ENCODE measurements around the gene GLIPR2.
"Not testable (repeated sequence)": the region's sequence is repeated elsewhere in the genome, so short reads cannot be mapped to it uniquely, and the experiment has no call there.

Gene GLIPR2

DNA sequence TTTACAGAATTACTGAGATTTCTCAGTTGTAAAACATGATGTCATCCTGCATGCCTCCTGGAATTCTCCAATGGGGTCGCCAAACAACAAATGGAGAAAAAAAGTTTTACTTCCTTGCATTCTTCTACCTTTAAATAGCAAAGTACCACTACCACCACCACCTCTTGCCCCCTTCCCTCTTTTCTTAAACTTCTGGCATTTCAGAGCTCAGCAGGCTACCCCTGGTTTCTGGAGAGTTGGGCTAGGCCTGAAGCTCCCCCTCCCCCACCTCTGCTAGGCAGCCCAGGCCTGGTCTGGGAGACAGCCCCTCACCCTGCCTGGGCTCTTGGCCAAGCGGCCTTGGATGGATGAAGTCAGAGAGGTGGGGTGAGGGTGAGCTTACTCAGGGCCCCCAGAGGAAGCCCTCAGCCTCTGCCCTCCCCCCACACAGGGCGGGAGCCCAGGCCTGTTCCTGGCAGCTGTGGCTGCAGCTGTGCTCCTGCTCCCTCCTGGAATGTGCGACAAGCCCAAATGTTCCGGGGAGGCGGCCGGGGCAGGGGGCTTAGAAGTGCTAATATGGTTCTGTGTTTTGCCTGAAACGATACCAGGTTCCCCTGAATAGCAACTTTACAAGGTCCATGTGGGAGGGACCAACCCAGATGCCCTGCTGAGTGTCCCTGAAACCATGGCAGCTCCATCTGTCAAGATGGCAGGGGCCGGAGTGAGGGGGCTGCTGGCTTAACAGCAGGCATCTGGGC lies 26.7 kb downstream of the GLIPR2 start:
- in situ Hi-C loops (cut with MboI; ENCODE audit: low sequenced_read_pairs): no loop called here

DNA sequence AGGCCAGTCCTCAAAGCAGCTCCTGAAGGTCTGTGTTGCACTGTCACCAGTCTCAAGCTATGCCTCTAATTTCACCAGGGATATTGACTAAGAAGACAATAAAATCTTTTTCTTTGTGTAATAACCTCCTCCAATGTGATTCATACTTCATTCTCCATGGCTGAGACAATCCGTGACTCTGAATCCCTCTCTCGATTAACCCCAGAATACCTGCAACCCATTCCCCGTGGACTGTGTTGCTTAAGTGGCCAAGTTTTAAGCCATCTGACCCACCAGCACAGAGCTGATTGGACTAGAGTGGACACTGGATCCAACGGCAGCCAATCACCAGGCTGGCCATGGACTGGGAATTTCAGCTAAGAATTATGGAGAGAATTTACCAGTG lies 27.2 kb downstream of the GLIPR2 start:
- in situ Hi-C loops (cut with MboI; ENCODE audit: low sequenced_read_pairs): no loop called here

DNA sequence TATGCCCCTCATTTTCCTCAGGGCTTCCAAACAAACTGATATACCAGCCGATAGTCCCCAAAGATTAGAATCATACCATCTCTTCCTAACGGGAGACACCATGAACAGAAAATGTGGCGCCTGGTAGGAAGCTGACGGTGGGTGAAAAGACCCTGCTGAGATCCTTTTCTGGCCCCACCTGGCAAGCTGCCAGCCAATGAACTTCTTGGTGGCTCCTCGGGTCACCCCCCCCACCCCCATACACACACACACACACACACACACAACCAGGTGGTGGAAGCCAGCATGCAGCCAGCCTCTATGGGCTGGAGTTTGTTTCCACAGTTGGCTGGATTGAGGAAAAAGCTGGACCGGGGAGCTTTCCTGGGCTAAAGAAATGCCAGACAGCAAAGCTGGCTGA lies 27.8 kb downstream of the GLIPR2 start:
- in situ Hi-C loops (cut with MboI; ENCODE audit: low sequenced_read_pairs): no loop called here

DNA sequence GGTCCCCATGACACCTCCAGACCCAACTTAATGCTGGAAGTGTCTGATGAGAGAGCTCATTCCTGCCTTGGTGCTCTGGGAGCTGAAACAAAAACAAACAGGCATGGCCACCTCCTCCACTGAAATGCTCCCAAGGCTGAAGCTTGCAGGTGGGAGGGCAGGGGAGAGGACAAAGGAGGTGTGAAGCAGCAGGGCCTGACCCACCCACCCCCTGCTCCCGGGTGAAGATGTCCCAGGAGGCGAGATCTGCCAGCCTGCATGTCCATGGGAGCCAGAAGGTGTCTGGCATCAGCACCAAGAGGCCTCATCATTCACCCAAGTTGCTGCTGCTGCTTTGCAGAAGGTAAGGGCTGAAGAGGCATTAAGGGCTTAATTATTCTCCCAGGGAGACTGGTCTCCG lies 28.5 kb downstream of the GLIPR2 start:
- in situ Hi-C loops (cut with MboI; ENCODE audit: low sequenced_read_pairs): no loop called here

DNA sequence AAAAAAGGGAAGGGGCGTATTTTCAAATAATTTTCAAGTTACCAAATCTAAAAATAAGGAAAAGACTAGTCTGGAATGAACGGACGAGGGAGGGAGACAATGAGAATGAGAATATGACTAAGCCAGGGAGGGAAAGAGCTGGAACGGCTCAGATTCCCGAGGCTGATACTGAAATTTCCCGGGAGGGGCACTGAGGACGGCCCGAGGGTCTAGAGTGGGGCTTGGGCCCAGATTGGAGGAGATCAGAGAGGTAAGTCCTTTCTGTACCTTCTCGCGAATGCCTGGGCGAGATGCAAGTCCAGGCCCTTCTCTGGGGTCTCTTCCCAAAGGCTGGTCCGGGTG lies 29.3 kb downstream of the GLIPR2 start:
- in situ Hi-C loops (cut with MboI; ENCODE audit: low sequenced_read_pairs): no loop called here

DNA sequence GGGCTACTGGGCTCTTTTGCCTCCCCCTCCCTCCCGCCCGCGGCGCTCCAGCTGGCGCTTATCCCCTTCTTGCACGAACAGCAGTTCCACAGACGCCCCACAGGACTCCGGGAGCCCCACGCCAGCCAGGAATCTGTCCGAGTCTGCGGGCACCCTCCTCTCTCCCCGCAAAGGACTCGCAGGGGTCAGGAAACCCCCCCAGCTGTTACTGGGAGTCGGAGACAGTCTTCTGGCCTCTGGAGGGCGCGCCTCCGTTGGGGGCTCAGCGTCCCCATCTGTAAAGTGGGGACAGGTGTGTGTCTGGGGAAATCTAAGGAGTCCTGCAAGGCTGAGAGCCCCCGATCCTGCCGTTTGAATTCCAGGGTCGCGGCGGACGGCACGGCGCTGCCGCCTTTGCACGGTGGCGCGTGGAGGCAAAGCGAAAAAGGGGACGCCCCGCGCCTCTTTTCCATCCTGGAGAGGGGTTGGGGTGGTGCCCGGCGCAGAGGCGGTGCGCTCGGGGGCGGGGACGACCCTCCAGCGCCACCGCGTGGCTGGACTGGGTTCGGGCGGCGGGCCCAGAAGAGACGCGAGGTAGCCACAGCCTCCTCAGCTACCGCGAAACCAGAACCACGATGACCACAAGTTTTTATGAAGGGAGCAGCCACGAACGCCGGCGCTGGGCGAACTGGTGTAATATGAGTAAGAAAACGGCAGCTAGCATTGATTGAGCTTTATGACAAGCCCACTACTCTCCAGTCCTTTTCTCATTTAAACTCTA lies 29.8 kb downstream of the GLIPR2 start:
- in situ Hi-C loops (cut with MboI; ENCODE audit: low sequenced_read_pairs): no loop called here

DNA sequence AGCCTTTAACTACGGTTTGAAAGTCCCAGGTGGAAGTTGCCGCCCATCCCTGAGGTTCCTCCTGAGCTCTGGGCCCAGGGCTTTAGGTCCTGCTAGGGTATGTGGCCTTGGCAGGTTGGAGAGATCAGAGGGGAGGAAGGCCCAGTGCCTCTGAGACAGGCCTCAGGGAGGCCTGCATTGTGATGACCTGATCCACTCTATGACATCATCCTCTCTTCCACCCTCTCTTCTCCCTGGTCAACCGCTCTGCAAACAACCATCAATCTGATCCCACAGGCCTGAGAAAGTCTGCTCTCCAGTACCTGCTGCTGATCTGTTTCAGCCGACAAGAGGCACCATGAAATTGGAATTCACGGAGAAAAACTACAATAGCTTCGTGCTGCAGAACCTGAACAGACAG lies 32.6 kb downstream of the GLIPR2 start, which contains the start of gene CCIN:
CCIN (plus strand) TSS at position 223 of the 400 bp plus-strand sequence; CDS start at position 338, 115 bp downstream.
- in situ Hi-C loops (cut with MboI; ENCODE audit: low sequenced_read_pairs): no loop called here

DNA sequence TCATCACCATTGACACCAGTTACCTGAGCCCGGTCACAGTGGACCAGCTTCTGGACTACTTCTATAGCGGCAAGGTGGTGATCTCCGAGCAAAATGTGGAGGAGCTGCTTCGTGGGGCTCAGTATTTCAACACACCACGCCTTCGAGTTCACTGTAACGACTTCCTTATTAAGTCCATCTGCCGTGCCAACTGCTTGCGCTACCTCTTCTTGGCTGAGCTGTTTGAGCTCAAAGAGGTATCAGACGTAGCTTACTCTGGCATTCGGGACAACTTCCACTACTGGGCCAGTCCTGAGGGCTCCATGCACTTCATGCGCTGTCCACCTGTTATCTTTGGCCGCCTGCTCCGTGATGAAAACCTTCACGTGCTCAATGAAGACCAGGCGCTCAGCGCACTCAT lies 33.2 kb downstream of the GLIPR2 start:
- in situ Hi-C loops (cut with MboI; ENCODE audit: low sequenced_read_pairs): no loop called here

DNA sequence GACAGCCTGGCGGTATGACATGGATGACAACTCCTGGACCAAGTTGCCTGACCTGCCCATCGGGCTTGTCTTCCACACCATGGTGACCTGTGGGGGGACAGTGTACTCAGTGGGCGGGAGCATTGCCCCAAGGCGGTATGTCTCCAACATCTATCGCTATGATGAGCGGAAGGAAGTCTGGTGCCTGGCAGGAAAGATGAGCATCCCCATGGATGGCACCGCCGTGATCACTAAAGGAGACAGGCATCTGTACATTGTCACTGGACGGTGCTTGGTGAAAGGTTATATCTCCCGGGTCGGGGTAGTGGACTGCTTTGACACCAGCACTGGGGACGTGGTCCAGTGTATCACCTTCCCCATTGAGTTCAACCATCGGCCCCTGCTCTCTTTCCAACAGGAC lies 34.0 kb downstream of the GLIPR2 start:
- in situ Hi-C loops (cut with MboI; ENCODE audit: low sequenced_read_pairs): no loop called here

DNA sequence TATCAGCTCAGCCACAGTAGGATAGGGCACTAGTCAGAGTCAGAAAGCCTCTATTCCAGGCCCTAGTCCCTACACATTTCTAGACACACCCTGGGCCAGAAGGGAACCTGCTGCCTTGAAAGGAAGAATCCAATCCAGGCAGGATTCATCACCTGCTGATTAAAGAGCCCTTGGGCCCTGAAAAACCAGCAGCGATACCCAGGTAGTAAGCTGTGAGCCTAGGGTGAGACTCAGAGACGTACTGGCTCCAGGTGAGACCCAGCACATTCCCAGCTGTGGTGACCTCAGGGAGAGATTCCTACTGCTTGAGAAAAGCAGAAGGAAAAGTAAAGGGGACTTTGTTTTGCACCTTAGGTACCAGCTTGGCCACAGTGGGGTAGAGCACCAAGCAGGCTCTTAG lies 37.3 kb downstream of the GLIPR2 start:
- in situ Hi-C loops (cut with MboI; ENCODE audit: low sequenced_read_pairs): no loop called here

DNA sequence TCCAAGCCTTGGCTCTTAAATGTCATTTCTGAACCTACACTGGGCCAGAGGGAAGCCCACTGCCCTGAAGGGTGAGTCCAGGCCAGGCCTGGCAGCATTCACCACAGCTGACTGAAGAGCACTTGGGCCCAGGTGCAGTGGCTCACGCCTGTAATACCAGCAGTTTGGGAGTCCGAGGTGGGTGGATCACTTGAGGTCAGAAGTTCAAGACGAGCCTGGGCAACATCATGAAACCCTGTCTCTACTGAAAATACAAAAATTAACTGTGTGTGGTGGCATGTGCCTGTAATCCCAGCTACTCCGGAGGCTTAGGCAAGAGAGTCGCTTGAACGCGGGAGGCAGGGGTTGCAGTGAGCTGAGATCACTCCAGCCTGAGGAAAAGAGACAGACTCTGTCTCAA lies 37.7 kb downstream of the GLIPR2 start:
- in situ Hi-C loops (cut with MboI; ENCODE audit: low sequenced_read_pairs): no loop called here

DNA sequence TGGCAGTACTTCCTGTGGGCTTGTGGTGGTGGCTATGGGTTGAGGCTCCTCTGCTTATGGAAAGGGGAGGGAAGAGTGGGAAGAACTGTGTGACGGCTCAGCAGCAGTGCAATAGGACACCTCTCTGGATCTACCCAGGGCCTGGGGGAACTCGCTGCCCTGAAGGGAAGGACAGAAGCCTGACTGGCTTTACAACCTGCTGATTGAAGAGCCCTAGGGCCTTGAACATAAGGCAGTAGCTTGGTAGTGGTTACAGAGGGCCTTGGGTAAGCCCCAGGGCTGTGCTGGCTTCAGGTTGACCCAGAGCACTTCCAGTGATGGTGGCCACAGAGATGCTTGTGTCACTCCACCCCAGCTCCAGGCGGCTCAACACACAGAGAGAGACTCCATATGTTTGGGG lies 38.2 kb downstream of the GLIPR2 start:
- in situ Hi-C loops (cut with MboI; ENCODE audit: low sequenced_read_pairs): no loop called here

DNA sequence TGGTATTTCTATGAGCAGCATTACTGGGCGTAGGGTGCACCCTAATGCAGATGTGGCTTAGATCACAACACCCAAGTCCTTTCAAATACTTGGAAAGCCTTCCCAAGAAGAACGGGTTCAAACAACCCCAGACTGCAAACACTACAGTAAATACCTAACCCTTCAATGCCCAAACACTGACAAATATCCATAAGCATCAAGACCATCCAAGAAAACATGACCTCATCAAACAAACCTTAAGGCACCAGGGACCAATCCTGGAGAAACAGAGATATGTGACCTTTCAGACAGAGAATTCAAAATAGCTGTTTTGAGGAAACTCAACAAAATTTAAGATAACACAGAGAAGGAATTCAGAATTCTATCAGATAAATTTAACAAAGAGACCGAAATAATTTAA lies 38.7 kb downstream of the GLIPR2 start:
- in situ Hi-C loops (cut with MboI; ENCODE audit: low sequenced_read_pairs): not testable (repeated sequence)

DNA sequence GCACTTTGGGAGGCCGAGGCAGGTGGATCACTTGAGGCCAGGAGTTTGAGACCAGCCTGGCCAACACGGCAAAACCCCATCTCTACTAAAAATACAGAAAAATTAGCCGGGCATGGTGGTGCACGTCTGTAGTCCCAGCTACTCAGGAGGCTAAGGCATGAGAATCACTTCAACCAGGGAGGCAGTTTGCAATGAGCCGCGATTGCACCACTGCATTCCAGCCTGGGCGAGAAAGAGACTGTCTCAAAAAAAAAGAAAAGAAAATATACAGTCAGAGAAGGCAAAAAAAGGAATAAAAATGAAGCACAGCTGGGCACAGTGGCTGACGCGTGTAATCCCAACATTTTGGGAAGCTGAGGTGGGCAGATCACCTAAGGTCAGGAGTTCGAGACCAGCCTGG lies 40.0 kb downstream of the GLIPR2 start:
- in situ Hi-C loops (cut with MboI; ENCODE audit: low sequenced_read_pairs): not testable (repeated sequence)

DNA sequence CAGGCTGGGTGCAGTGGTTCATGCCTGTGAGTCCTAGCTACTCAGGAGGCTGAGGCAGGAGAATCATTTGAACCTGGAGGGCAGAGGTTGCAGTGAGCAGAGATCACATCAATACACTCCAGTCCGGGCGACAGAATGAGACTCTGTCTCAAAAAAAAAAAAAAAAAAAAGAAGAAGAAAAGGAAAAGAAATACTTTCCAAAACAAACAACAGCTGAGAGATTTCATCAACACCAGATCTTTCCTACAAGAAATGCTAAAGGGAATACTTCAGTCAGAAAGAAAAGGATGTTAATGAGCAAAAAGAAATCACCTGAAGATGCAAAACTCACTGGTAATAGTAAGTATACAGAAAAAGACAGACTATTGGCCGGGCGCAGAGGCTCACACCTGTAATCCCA lies 41.0 kb downstream of the GLIPR2 start:
- in situ Hi-C loops (cut with MboI; ENCODE audit: low sequenced_read_pairs): no loop called here

DNA sequence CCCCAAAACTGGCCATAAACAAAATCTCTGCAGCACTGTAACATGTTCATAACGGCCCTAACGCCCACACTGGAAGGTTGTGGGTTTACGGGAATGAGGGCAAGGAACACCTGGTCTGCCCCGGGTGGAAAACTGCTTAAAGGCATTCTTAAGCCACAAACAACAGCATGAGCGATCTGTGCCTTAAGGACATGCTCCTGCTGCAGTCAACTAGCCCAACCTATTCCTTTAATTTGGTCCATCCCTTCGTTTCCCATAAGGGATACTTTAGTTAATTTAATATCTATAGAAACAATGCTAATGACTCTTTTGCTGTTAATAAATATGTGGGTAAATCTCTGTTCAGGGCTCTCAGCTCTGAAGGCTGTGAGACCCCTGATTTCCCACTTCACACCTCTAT lies 43.7 kb downstream of the GLIPR2 start:
- in situ Hi-C loops (cut with MboI; ENCODE audit: low sequenced_read_pairs): not testable (repeated sequence)

DNA sequence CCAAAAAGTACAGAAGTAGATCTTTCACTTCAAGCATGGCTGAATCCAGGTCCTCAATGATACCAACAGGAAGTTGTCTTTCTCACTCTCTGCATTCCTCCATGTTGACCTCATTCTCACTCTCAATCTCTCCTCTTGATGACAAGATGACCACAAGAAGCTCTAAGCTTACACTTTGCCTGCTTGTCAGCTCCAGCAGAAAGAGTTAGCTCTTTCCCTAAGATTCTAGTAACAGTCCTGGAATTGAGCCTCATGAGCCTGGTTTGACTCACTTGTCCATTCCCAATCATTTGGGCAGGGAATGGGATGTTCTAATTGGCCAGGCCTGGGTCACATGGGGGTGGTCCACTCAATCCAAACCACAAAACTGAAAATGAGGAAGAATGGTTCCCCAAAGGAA lies 50.9 kb downstream of the GLIPR2 start:
- in situ Hi-C loops (cut with MboI; ENCODE audit: low sequenced_read_pairs): no loop called here

DNA sequence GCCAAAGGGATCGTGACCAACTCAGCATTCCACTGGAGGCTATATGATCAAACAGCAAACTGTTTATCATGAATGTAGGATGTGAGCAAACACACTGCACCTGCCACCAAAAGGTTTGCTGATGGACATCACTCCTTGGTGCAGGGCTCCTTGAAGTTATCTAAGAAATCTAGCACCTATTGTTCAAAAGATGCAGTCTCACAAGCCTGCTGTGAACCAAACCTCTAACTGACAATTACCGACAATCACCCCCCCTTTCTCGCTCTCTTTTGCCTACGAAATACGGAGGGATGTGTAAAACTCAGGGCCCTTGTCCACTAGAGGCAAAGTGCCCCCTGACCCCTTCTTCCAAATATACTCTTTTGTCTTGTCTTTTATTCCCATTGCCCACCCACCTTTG lies 51.7 kb downstream of the GLIPR2 start:
- in situ Hi-C loops (cut with MboI; ENCODE audit: low sequenced_read_pairs): no loop called here

DNA sequence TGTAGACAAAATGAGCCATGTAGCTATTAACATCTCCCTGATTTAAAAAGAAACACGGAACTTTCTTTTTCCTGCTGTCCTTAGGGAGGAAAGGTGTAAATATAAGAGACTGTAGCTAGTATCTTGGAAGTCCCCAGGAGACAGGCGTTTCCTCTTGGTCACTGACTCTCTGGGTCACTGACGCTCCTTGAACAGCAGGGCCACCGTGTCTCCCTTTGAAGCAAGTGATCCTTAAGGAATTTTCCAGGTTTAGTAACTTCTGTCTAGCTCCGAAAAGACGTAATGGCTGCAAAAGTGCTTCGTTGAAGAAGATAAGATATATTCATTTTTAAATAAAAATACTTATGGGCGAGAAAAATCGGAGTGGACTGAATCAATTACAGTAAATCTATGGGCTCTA lies 53.4 kb downstream of the GLIPR2 start:
- in situ Hi-C loops (cut with MboI; ENCODE audit: low sequenced_read_pairs): no loop called here

DNA sequence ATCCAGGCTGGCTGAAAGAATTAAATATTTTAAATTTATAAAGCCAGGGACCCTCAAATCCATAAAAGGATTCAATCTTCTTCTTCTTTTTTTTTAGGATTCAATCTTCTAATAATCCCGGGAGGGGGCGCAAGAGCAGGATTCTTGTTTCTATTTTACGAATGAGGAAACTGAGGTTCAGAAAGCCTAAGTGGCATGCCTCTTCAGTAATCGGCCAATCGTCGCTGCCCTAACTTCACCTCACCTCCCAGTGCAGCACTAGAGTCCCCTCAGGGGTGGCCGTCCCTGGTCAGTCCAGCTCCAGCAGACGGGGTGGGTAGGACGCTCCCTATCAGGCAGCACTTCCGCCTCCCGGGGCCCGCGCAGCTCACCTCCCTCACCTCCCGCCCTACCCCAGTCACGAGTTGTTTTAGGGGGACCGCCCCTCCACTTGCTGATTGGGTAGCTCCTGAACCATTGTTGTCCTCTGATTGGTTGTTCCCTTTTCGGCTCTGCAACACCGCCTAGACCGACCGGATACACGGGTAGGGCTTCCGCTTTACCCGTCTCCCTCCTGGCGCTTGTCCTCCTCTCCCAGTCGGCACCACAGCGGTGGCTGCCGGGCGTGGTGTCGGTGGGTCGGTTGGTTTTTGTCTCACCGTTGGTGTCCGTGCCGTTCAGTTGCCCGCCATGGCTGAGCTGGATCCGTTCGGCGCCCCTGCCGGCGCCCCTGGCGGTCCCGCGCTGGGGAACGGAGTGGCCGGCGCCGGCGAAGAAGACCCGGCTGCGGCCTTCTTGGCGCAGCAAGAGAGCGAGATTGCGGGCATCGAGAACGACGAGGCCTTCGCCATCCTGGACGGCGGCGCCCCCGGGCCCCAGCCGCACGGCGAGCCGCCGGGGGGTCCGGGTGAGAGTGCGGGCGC lies 54.1 kb downstream of the GLIPR2 start, which contains the start of gene CLTA:
CLTA (plus strand) TSS at position 534 of the 902 bp plus-strand sequence; CDS start at position 670, 136 bp downstream.
- in situ Hi-C loops (cut with MboI; ENCODE audit: low sequenced_read_pairs): no loop called here

DNA sequence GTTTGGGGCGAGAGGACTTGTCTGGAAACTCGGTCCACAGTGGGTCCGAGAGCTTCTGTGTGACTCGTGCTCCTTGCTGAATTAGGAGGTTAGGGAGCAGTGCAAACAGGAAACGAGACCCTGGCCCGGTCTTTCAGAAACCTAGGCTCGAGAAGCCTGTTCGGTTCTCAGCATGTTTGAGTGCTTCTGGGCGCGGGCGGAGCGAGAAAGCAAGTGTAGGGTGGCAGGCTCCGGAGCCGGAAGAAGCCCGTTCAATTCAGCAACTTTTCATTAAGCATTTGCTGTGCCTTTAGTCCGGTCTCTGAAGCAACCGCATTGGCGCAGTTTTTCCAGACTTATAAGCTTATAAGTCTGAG lies 54.7 kb downstream of the GLIPR2 start:
- in situ Hi-C loops (cut with MboI; ENCODE audit: low sequenced_read_pairs): no loop called here

DNA sequence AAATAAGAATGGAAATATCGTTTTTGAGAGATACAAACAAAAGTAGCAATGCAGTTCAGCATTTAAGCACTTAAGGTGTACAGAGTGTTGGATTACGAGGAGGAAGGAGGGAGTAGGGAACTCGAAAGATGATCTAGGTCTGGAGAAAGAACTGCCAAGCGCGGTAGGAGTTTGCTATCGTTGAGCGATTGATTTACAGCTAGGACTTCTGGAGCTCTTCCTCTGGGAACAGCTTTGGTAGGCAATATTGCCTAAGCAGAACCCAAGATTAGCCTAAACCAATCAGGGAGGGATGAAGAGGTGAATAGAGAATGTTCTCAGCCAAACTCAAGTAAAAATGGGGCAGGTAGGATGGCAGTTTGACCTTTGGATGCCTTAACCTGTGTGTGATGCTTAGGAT lies 55.2 kb downstream of the GLIPR2 start:
- in situ Hi-C loops (cut with MboI; ENCODE audit: low sequenced_read_pairs): no loop called here

Measured in hTERT RPE-1 (cell line).